Measurements from ENCODE around the gene SNAP47. TPM values are rescaled to one million over a fixed set of nuclear protein-coding genes. Genes with fewer than 3 reads are reported as not detected.

The SNAP47 gene
- polyA plus RNA-seq, 1 of the 3 experiments (the other 2 are of a cell fraction), result 45.6 TPM

DNA sequence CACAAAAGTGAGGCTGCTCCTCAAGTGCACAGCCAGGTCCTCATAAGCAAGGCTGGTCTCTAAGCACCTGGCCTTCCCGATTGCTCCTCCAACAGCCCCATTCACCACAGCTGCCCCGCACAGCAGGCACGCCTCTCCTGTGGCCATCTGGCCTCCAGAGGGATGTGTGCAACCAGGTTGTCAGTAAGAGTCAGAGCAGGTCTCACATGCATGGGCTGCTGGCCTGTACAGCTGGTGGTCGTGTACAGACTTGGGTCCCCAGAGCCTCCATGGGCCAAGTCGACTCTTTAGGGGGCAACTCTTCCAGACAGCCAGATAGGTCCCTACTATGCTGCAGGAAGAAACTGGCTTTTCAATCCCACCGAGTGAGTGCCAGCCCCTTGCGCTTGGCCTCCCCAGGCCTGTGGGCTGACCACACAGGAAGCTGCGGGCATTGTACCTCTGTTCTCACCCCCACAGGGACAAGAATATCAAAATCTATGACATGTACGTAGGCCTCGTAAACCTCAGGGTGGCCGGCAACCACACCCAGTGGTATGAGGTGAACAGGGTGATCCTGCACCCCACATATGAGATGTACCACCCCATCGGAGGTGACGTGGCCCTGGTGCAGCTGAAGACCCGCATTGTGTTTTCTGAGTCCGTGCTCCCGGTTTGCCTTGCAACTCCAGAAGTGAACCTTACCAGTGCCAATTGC lies 81.7 kb downstream of the SNAP47 start:
- H3K4me2 ChIP-seq, result no peak overlapping the region
- TF ChIP-seq MXI1 (IDR thresholded peaks at IDR 0.05; ENCODE audit: low read depth, low read length) (no peak), ELF1 (IDR thresholded peaks at IDR 0.05) (no peak), GABPA (IDR thresholded peaks at IDR 0.05; ENCODE audit: low read depth) (no peak), NRF1 (IDR thresholded peaks at IDR 0.05; ENCODE audit: low read depth, low read length) (no peak), EZH2phosphoT487 (IDR thresholded peaks at IDR 0.05; ENCODE audit: borderline replicate concordance, low read depth) (no peak), YY1 (IDR thresholded peaks at IDR 0.05; ENCODE audit: low read depth) (no peak), FOSL2 (IDR thresholded peaks at IDR 0.05; ENCODE audit: borderline replicate concordance, low read depth) (no peak), TEAD4 (IDR thresholded peaks at IDR 0.05; ENCODE audit: borderline replicate concordance, insufficient read depth) (no peak)
- TF ChIP-seq, protein P1, sequence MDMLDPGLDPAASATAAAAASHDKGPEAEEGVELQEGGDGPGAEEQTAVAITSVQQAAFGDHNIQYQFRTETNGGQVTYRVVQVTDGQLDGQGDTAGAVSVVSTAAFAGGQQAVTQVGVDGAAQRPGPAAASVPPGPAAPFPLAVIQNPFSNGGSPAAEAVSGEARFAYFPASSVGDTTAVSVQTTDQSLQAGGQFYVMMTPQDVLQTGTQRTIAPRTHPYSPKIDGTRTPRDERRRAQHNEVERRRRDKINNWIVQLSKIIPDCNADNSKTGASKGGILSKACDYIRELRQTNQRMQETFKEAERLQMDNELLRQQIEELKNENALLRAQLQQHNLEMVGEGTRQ (IDR thresholded peaks at IDR 0.05; ENCODE audit: borderline replicate concordance, low read depth, low read length), result no peak
- TF ChIP-seq, protein P2, sequence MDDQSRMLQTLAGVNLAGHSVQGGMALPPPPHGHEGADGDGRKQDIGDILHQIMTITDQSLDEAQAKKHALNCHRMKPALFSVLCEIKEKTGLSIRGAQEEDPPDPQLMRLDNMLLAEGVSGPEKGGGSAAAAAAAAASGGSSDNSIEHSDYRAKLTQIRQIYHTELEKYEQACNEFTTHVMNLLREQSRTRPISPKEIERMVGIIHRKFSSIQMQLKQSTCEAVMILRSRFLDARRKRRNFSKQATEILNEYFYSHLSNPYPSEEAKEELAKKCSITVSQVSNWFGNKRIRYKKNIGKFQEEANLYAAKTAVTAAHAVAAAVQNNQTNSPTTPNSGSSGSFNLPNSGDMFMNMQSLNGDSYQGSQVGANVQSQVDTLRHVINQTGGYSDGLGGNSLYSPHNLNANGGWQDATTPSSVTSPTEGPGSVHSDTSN (IDR thresholded peaks at IDR 0.05), result no peak
- H2AFZ ChIP-seq (ENCODE audit: low read depth), result no peak overlapping the region
- H3K4me1 ChIP-seq (ENCODE audit: control insufficient read depth in 1 of 2, insufficient read depth in 2 of 2, low read depth in 1 of 2, low read length in 1 of 2), result no peaks in the 10 kb centered on the region
- H3K27ac ChIP-seq (ENCODE audit: low read depth in 2 of 2, low read length in 1 of 2), result no peak overlapping the region
- 45% methylated on average over 14 of the region's 16 CpGs for WGBS (ENCODE audit: low lambda C conversion rate)
- no peaks in the 10 kb centered on the region for H3K9me3 ChIP-seq
- ChIA-PET CTCF (interaction anchor here (1.4 kb wide), 1 partner anchor 130 kb away, joined by 4 read pairs; no protein-coding TSS in a partner anchor), POLR2A (no interaction called here)
- H4K20me1 ChIP-seq (ENCODE audit: insufficient read depth), result no peaks in the 10 kb centered on the region
- H3K27me3 ChIP-seq (ENCODE audit: insufficient read depth), result no peaks in the 10 kb centered on the region
- H3K79me2 ChIP-seq (ENCODE audit: insufficient read depth), result no peaks in the 10 kb centered on the region
- no peaks in the 10 kb centered on the region for H3K9me2 ChIP-seq
- no peak for DNase-seq
- no peaks in the 10 kb centered on the region for H3K36me3 ChIP-seq (replicated peaks in 1 of 2; ENCODE audit: control insufficient read depth in 1 of 2, insufficient read depth in 2 of 2, low read length in 1 of 2)
- no peak overlapping the region for H3K4me3 ChIP-seq (ENCODE audit: low read depth in 2 of 2, low read length in 1 of 2)
- H3F3A ChIP-seq (replicated peaks; ENCODE audit: insufficient read depth), result no peaks in the 10 kb centered on the region
- H3K9ac ChIP-seq, result no peak overlapping the region

DNA sequence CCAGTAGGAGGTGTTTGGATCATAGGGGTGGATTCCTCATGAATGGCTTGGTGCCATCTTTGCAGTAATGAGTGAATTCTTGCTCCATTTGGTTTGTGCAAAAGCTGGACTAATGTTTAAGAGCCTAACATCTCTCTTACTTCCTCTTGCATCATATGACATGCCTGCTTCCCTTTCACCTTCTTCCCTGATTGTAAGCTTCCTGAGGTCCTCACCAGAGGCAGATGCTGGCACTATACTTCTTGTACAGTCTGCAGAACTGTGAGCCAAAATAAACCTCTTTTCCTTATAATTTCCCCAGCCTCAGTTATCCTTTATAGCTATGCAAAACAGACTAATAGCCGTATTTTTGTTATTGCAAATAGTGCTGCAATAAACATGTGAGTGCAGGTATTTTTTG lies 88.3 kb downstream of the SNAP47 start:
- 0% methylated on average over 1 of the region's 1 CpG for WGBS (ENCODE audit: low lambda C conversion rate)
- ChIA-PET POLR2A (no interaction called here), CTCF (interaction anchor here (0.5 kb wide), 1 partner anchor 222 kb away, joined by 3 read pairs; no protein-coding TSS in a partner anchor)
- Histone ChIP-seq H3K27me3 (ENCODE audit: insufficient read depth) (no peaks in the 10 kb centered on the region), H3K9me2 (no peaks in the 10 kb centered on the region), H4K20me1 (ENCODE audit: insufficient read depth) (no peaks in the 10 kb centered on the region), H3K4me2 (no peak overlapping the region), H3K27ac (ENCODE audit: low read depth in 2 of 2, low read length in 1 of 2) (no peak overlapping the region), H3K9me3 (no peaks in the 10 kb centered on the region), H2AFZ (ENCODE audit: low read depth) (no peak overlapping the region), H3K36me3 (replicated peaks in 1 of 2; ENCODE audit: control insufficient read depth in 1 of 2, insufficient read depth in 2 of 2, low read length in 1 of 2) (no peaks in the 10 kb centered on the region), H3K79me2 (ENCODE audit: insufficient read depth) (no peaks in the 10 kb centered on the region), H3K4me1 (ENCODE audit: control insufficient read depth in 1 of 2, insufficient read depth in 2 of 2, low read depth in 1 of 2, low read length in 1 of 2) (no peaks in the 10 kb centered on the region), H3K4me3 (ENCODE audit: low read depth in 2 of 2, low read length in 1 of 2) (no peak overlapping the region), H3K9ac (no peak overlapping the region), H3F3A (replicated peaks; ENCODE audit: insufficient read depth) (no peaks in the 10 kb centered on the region)
- DNase-seq, result no peak
- TF ChIP-seq MEF2A (IDR thresholded peaks at IDR 0.05; ENCODE audit: borderline replicate concordance, low read depth) (no peak), SIN3A (IDR thresholded peaks at IDR 0.05; ENCODE audit: borderline replicate concordance, low read depth, low read length) (no peak), POLR2AphosphoS5 (IDR thresholded peaks at IDR 0.05; ENCODE audit: low read depth, low read length) (no peak), GABPA (IDR thresholded peaks at IDR 0.05; ENCODE audit: low read depth) (no peak), GATA2 (CRISPR knock-in tag; IDR thresholded peaks at IDR 0.05) (no peak), RXRA (IDR thresholded peaks at IDR 0.05; ENCODE audit: borderline replicate concordance, low read depth) (no peak)
- TF ChIP-seq, protein P2 (IDR thresholded peaks at IDR 0.05), result no peak
- TF ChIP-seq, protein P3, sequence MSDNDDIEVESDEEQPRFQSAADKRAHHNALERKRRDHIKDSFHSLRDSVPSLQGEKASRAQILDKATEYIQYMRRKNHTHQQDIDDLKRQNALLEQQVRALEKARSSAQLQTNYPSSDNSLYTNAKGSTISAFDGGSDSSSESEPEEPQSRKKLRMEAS (IDR thresholded peaks at IDR 0.05; ENCODE audit: low read depth), result no peak
- TF ChIP-seq, protein P4, sequence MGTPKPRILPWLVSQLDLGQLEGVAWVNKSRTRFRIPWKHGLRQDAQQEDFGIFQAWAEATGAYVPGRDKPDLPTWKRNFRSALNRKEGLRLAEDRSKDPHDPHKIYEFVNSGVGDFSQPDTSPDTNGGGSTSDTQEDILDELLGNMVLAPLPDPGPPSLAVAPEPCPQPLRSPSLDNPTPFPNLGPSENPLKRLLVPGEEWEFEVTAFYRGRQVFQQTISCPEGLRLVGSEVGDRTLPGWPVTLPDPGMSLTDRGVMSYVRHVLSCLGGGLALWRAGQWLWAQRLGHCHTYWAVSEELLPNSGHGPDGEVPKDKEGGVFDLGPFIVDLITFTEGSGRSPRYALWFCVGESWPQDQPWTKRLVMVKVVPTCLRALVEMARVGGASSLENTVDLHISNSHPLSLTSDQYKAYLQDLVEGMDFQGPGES (IDR thresholded peaks at IDR 0.05; ENCODE audit: low read depth, low read length), result no peak
- TF ChIP-seq, protein P5, sequence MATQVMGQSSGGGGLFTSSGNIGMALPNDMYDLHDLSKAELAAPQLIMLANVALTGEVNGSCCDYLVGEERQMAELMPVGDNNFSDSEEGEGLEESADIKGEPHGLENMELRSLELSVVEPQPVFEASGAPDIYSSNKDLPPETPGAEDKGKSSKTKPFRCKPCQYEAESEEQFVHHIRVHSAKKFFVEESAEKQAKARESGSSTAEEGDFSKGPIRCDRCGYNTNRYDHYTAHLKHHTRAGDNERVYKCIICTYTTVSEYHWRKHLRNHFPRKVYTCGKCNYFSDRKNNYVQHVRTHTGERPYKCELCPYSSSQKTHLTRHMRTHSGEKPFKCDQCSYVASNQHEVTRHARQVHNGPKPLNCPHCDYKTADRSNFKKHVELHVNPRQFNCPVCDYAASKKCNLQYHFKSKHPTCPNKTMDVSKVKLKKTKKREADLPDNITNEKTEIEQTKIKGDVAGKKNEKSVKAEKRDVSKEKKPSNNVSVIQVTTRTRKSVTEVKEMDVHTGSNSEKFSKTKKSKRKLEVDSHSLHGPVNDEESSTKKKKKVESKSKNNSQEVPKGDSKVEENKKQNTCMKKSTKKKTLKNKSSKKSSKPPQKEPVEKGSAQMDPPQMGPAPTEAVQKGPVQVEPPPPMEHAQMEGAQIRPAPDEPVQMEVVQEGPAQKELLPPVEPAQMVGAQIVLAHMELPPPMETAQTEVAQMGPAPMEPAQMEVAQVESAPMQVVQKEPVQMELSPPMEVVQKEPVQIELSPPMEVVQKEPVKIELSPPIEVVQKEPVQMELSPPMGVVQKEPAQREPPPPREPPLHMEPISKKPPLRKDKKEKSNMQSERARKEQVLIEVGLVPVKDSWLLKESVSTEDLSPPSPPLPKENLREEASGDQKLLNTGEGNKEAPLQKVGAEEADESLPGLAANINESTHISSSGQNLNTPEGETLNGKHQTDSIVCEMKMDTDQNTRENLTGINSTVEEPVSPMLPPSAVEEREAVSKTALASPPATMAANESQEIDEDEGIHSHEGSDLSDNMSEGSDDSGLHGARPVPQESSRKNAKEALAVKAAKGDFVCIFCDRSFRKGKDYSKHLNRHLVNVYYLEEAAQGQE (IDR thresholded peaks at IDR 0.05; ENCODE audit: low read depth, low read length), result no peak
